Tibial nerve (tissue), 4 donors: ENCODE data around the gene GPR146. TPM values are rescaled to one million over a fixed set of nuclear protein-coding genes. Genes with fewer than 3 reads are reported as not detected.
A peak's percentile ranks its signal among the peaks of the same experiment; 100 is the strongest.

ENCODE experiments used
- DNase-seq, 2 donors: peaks; one replicate each; pipeline ENCODE4 v3.0.0-alpha.2; 2019; ENCODE audit warnings: low spot score in 2 of 2
- H3K27ac ChIP-seq, 4 donors: fragments of 200-600 bp; sonication (generic) in 3 of 4; one replicate each; pipeline ENCODE4 v1.5.1; 2017 to 2019; ENCODE audit warnings: mild to moderate bottlenecking in 1 of 4
- H3K27me3 ChIP-seq, 2 donors: fragments of 200-600 bp; sonication (generic) in 1 of 2; one replicate each; pipeline versions ENCODE4 v1.5.1 to v1.6.0; 2017 to 2019
- H3K36me3 ChIP-seq, 3 donors: fragments of 200-600 bp; sonication (generic); one replicate each; pipeline ENCODE4 v1.5.1; 2018 to 2019
- H3K4me1 ChIP-seq, 4 donors: fragments of 200-600 bp; sonication (generic) in 3 of 4; one replicate each; pipeline ENCODE4 v1.5.1; 2017 to 2019
- H3K4me3 ChIP-seq, 4 donors: fragments of 200-600 bp; sonication (generic) in 3 of 4; one replicate each; pipeline ENCODE4 v1.5.1; 2017 to 2019; ENCODE audit warnings: mild to moderate bottlenecking in 1 of 4, moderate library complexity in 1 of 4
- H3K9me3 ChIP-seq, 4 donors: fragments of 200-600 bp; sonication (generic) in 3 of 4; one replicate each; pipeline ENCODE4 v1.5.1; 2017 to 2019
- CTCF ChIP-seq, 5 experiments: fragments of 200-600 bp in 3 of 5; fragments of 450-650 bp in 2 of 5; sonication (generic) in 3 of 5; IDR thresholded peaks; one replicate each; pipeline ENCODE4 v1.5.1; 2016 to 2019; ENCODE audit warnings: antibody characterized with exemption in 5 of 5, mild to moderate bottlenecking in 3 of 5, moderate library complexity in 2 of 5
- EP300 ChIP-seq, 2 donors: sonication (generic); formaldehyde crosslinking; IDR thresholded peaks; one replicate each; pipeline ENCODE4 v1.6.1; 2017; ENCODE audit warnings: antibody characterized with exemption in 2 of 2, mild to moderate bottlenecking in 1 of 2
- POLR2A ChIP-seq, 2 donors: fragments of 450-650 bp; IDR thresholded peaks; one replicate each; pipeline ENCODE4 v1.6.1; 2017; ENCODE audit warnings: antibody characterized with exemption in 2 of 2, mild to moderate bottlenecking in 2 of 2, moderate library complexity in 2 of 2
- WGBS, 2 donors: methylation state at CpG; one replicate each; pipeline ENCODE4 v1.1.5; 2018; 5-methylcytosine and 5-hydroxymethylcytosine counted together
- total RNA-seq, 4 donors: library from RNA; depleted of rRNA; stranded (reverse); fragments of >200 nt; gene quantifications; one replicate each; pipeline ENCODE4 v1.1.0, GENCODE V29; 2016

Gene GPR146
- total RNA-seq, 4 donors from 2014 or later: 27.8 to 91.8 (median 59.1) TPM

DNA sequence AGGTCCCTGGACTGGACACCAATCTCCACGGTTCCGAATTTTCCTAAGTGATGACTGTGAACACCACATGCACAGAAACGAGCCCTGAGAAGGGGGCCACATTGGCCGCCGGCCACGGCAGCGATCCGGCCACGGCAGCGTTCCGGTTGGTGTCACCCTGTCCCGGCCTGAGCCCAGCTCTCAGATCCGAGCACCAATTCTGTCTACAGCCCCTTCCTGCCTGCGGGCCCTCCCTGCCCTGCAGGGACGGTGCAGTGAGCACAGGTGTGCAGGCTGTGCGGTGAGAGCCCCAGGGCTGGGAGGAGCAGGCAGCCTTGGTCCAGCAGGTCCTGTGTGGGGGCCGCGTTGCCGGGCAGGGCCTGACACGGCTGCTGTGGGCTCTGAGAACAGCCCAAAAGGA is 29.7 kb upstream of the GPR146 start:
- Histone ChIP-seq H3K4me3 (no peak overlapping the region), H3K36me3 (peaks cover 0 to 33% (median 0%) of the 10 kb centered on the region in 3 donors), H3K27me3 (no peaks in the 10 kb centered on the region), H3K27ac (peak overlapping the region in 1 of 4 donors; percentile 73), H3K4me1 (peaks cover 0 to 53% (median 7%) of the 10 kb centered on the region in 4 donors), H3K9me3 (no peaks in the 10 kb centered on the region)
- no peak for TF ChIP-seq POLR2A (IDR thresholded peaks at IDR 0.05)
- no peak for TF ChIP-seq CTCF (IDR thresholded peaks at IDR 0.05)
- no peak for TF ChIP-seq EP300 (IDR thresholded peaks at IDR 0.05)
- WGBS, 2 donors: 86 to 89% methylated on average over 16 to 20 of the region's 20 CpGs
- DNase-seq: no peak

DNA sequence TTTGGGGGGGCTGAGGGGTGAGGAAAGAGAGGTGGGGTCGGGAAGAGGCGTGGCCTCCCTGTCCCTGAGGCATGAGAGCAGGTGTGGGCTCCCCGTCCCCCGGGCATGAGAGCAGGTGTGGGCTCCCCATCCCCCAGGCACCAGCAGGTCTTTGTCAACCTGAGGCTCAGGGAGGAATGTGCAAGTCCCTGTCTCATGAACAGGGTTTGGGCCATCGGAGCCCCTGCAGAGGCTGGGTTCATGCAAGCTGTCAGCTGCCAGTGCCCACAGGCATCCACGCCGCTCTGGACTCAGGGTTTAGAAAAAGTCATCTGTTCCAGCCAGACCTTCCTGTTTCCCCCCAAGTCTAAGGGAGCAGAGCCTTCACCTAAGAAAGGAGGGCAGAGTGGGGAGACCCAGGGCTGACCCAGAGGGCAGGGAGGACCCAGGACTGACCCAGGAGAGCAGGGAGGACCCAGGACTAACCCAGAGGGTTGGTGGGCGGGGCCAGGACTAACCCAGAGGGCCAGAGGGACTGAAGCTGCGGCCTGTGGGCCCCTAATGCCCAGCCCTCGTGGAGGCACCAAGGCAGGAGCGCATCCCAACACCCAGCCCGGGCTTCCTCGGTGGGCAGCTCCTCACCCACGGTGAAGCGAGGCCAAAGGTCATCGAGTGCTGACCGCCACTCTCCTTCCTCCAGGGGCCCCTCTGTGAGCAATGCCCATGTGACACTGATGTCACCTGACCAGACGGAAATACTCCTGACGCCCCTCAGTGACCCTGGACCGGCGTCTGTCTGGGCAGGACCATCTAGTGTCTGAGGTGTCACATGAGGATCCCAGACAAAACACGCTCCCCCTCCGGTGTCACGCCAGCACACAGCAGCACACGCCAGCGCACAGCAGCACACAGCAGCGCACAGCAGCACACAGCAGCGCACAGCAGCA is 28.9 kb upstream of the GPR146 start:
- Histone ChIP-seq H3K36me3 (peaks cover 0 to 38% (median 0%) of the 10 kb centered on the region in 3 donors), H3K4me1 (peaks cover 0 to 58% (median 6%) of the 10 kb centered on the region in 4 donors), H3K4me3 (no peak overlapping the region), H3K9me3 (no peaks in the 10 kb centered on the region), H3K27ac (peak overlapping the region in 1 of 4 donors; percentile 73), H3K27me3 (no peaks in the 10 kb centered on the region)
- WGBS, 2 donors: 64 to 65% methylated on average over 17 to 28 of the region's 28 CpGs
- TF ChIP-seq EP300 (IDR thresholded peaks at IDR 0.05) (no peak), POLR2A (IDR thresholded peaks at IDR 0.05) (no peak), CTCF (IDR thresholded peaks at IDR 0.05) (no peak)
- no peak for DNase-seq

GRCh38 chr7:1016577-1017531 is 27.5 kb upstream of the GPR146 start:
- Histone ChIP-seq H3K9me3 (no peaks in the 10 kb centered on the region), H3K4me1 (peaks cover 0 to 45% (median 1%) of the 10 kb centered on the region in 4 donors), H3K27ac (no peak overlapping the region), H3K27me3 (no peaks in the 10 kb centered on the region), H3K36me3 (peaks cover 0 to 52% (median 0%) of the 10 kb centered on the region in 3 donors), H3K4me3 (no peak overlapping the region)
- 81 to 92% methylated on average over 18 to 22 of the region's 51 CpGs for WGBS, 2 donors
- DNase-seq: no peak
- TF ChIP-seq EP300 (IDR thresholded peaks at IDR 0.05) (no peak), POLR2A (IDR thresholded peaks at IDR 0.05) (no peak), CTCF (IDR thresholded peaks at IDR 0.05) (no peak)

DNA sequence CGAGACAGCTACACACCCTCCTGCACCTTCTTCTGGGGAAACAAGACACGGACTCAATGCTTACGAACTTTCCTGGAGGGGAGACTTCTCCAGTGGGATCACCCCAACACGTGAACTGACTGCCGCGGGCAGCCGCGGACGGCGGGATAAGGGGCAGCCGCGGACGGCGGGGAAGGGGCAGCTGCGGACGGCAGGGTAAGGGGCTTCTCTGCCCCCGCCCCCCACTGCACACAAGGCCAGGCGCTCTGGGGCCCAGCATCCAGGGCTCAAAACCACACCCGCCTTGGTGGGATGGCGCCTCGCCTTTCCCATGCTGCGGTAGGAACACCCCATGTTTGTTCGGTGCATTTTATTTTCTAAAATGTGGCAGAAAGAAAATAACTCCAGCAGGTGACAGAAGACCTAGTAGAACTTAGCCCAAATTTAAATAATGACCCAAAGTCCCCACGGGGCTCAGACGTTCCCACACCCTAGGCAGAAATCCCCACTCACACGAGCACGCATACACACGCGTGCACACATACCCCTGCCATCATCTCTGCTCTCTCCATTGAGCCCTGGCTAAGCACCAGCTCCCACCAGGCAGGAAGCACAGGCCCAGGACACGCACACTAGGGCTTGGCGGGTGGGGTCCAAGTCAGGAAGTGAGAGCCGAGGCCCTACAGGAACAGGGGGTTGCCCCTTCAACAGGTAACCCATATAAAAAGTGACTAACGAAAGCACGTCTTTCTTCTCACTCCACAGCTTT is 26.6 kb upstream of the GPR146 start:
- Histone ChIP-seq H3K36me3 (peaks cover 0 to 61% (median 0%) of the 10 kb centered on the region in 3 donors), H3K27ac (no peak overlapping the region)
- 92 to 93% methylated on average over 31 to 34 of the region's 34 CpGs for WGBS, 2 donors

More for the DNA sequence above, 26.6 kb upstream of the GPR146 start:
- Histone ChIP-seq H3K27me3 (no peaks in the 10 kb centered on the region), H3K4me3 (no peak overlapping the region), H3K4me1 (peaks cover 0 to 36% (median 0%) of the 10 kb centered on the region in 4 donors), H3K9me3 (no peaks in the 10 kb centered on the region)
- TF ChIP-seq POLR2A (IDR thresholded peaks at IDR 0.05): no peak
- TF ChIP-seq CTCF (IDR thresholded peaks at IDR 0.05): no peak
- no peak for TF ChIP-seq EP300 (IDR thresholded peaks at IDR 0.05)
- no peak for DNase-seq
